ENCODE measurements around the gene LRP1B.

LRP1B gene

DNA sequence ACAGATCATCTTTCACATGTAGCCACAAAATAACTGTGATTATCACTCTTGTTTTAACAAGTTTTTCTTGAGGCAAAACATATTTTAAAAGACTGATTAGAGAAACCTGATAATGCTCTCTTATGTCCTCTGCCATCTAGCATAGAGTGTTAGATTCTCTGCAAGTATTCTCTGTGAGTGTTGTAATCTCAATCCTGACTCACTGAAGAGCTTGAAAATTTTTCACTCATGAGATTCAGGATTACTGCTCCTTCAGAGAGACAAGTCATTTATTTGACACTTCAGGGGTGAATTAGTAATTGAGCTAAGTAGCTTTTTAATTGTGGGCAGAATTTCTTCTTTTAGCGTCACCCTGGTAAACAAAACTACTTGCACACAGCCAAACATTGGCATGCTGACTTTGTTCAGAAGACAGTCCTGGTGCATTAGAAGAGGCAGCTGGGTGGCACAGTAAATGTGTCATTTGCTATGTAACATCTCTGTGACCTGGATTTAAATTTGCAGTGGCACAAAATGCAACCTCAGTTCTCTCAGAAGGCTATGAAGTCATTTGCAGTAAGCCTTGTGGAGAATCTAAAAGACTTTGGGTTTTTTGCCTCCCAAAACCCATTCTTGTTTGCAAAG is 172.9 kb downstream of the LRP1B start:
- peak in 4 of 56 donors; percentile 4 to 22 (median 12) for DNase-seq

GRCh38 chr2:141957321-141957720 is 173.5 kb downstream of the LRP1B start:
- no peak for DNase-seq

DNA sequence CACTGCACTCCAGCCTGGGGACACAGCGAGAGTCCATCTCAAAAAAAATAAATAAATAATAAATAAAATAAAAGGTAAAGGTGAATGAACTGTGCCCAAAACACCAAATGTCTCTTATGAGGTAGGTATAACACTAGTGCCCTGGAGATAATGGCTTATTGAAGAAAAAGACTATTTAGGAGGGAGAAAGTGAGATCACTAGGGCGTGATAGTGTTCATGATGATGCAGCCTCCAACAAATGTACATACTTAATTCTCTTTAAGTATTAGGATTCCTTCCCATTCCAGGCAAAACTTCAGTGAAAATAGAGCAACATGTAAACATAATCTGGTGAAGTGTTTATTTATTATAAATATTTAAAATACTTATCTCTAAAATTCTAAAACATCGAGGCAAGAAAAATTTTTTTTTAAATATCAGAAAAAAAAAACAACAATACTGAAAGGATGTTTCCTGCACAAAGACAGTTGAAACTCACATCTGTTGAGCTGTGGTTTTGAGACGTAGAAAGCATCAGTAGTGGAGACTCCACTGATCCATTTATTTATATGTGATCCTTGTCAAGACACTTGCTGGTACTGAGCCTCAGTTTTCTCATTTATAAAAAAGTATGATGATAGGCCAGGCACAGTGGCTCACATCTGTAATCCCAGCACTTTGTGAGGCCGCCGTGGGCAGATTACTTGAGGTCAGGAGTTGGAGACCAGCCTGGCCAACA is 183.3 kb downstream of the LRP1B start:
- no peak for DNase-seq

DNA sequence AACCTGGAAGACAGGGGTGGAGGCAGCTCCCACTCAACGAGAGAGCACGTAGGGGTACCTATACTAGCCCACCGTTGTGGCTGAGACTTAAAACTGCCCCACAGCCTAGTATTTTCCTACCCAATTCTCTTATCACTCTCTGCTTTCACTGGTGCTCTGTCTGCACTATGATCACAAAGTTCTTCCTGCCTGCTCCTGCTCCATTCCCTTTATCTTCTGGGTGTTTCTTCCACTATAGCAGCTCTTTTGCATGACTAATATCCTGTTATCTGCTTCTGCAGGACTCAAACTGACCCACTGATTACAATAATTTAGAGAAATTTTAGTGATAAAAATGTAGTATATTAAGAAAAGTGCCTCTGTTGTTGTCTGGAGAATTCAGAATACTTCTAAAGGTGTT is 184.8 kb downstream of the LRP1B start:
- no peak for DNase-seq

DNA sequence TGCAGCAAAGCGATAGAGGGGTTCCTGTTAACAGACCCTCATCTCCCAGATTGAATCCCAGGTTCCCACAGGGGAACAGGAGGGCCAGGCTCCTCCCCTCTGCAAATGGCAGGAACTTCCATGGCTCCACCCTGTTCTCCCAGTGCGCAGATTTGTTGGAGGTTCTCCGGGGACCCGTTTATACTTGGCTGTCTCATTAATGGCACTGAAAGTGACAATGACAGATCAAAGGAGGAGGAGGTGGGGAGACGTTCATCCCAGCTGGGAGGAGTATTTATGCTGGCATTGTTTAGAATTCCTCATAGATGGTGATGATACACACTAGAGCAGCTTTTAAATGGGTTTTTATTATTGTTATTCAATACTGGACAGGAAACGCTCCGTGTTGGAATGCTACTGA is 186.9 kb downstream of the LRP1B start:
- DNase-seq: no peak

DNA sequence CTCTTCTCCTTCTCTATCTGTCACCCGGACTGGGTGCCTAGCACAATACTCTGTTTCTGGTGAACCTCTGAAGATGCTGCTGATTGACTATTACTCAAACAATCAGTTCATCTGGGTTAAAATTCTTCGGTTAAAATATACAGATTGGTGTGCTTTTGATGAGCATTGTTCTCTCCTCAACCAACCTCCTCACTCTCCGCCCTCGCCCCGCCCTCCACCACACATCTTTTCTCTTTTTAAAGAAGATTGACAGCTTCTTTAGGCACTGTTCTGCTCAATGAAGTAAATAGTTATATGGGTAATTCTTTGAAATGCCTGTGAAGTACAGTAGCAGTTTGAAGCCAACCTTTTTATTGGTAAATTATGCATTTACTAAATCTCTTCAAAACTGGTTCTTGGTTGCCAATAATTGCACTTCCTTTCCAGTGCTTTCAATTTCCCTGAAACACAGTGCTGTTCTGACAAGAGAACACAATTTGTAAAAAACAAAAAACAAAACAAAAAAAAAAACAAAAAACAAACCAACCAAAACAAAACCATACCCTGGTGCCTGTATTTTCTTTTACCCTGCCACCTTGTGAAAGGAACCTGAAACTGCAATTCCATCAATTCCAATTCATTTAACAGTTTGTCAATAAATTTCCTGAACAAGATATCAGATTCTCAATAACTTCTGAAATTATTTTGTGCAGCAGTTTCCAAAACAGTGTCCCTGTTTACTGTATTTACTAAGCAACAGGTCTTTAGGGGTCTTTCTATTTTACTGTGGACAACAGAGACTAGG is 188.6 kb downstream of the LRP1B start:
- DNase-seq: no peak

DNA sequence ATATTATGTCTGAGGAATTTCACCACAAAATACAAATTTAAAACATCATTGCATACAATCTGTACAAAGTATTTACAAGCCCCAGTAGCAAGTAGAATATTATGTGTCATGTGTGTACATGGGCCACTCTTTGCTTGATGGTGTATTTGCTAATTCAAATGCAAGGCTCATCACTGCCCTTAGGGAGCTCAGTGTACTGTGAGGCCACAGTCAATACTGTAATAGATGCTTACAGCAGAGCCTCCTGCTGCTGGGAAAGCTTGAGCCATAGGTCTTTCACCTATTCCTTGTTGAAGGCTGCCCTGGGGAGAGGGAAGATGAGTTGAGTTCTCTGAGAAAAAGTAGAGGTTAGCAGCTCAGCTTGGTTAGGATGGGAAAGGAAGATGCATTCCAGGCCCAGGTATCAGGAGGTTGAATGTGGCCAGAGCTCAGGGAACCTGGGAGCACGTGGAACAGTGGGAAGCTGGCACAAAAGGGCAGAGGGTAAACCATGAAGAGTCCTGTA is 189.6 kb downstream of the LRP1B start:
- DNase-seq: no peak

DNA sequence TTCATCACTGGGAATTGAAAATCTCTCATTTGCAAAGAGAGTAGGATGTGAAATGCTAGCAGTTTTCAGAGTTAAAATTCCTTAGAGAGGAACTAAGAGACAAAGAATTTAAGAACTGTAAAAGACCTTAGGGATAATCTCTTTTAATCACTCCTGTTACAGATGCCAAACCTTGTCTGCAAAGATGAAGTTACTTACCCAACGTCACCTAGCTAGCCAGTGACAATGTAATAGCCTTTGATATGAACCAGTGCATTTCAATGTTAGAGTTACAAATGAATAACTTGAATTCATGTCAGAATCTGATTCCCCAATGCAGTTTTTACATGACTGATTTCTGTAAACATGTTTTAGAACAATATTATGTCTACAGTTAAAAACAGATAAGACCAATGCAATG is 190.1 kb downstream of the LRP1B start:
- DNase-seq: no peak

- DNase-seq: no peak
These were observed 197.6 kb downstream of the LRP1B start for GRCh38 chr2:141933226-141933625.

DNA sequence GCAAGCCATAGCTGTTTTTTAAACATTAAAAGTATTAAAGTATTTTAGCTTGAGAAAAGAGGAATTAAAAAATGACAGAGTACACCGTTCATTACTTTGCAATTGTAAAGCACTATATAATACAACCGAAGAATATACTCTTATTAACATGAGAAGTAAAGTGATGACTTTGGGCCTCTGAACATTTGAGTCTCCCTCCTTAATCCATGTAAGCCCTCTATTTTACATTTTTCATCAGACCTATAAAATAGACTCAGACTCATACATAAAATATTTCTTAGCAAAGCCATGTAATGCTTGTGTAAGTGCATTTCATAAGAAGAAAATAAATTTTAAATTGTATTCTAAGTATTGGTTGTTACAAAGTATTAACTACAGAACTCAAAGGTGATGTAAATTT is 198.6 kb downstream of the LRP1B start:
- no peak for DNase-seq

DNA sequence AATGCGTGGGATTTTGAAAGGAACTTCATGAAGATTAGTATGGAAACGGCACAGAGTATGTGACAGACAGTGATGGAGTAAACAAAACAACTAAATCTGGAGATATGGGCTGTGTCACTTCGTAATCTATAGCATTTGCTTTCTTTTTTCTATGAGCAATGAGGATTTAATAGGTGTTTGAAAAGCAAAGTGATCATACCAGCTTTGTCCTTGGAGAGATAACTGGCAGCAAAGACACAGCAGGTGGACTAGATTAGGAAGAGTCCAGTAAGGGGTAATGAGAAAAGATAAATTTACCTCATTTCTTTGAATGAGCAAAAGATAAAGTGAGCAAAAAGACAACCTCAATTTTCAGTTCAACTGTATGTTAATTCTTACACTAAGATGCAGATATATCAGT is 199.0 kb downstream of the LRP1B start:
- no peak for DNase-seq

- DNase-seq: no peak
These were observed 200.0 kb downstream of the LRP1B start for GRCh38 chr2:141930803-141931202.

DNA sequence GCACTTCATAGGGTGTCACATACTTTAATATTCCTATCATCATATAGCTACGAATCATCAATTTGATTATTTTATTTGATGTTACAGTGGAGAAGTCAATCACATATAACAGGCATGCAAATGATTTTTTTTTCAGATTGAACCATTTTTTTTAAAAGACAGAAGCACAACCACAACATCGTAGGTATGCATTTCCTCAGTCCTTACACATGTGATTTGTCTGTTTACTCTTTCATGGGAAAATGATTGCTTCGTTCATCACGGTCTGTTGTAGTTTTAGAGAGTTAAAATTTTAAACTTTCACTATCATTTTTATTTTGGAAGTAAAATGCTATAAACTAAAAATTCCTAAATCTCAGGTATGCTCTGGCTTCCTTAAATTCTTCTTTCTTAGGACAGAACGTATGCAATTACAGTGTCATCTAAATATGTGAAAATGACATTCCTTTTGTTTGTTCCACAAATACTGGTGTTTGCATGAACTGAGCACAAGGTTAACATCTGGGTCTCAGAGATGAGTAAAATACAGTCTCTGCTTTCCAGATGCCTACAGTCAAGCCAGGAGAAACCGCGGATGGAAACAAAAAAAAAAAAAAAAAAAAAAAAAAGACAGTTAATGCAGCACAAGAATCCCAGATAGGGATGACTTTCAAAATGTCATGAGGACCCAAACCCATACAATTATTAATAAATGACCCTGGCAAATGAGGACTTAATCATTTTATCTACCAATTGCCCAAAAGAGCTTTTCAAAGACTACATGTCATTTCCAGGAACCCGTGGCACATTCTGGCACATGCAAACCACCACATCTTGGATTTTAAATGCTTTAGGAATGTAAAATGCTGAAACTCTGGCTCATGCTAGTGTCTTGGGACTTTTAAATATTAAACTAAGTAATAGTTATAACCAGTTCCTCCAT is 201.2 kb downstream of the LRP1B start:
- DNase-seq: no peak

DNA sequence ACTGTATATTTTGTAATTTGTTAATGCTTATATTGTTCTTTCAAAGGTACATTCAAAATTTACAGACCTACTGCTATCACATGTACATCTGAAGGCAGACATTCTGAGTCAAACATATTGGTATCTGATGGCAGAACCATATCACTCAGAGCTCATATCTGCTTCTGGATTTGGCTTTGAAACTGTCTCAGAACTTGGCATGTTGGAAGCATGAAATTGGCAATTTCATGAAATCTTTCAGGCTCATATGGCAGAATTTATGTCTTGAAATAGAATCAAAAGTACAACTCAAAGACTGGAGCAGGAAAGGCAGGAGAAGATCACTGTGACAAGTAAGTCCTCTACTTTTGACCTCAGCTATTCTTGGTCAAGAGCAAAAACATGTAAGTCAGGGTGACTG is 202.3 kb downstream of the LRP1B start:
- no peak for DNase-seq

DNA sequence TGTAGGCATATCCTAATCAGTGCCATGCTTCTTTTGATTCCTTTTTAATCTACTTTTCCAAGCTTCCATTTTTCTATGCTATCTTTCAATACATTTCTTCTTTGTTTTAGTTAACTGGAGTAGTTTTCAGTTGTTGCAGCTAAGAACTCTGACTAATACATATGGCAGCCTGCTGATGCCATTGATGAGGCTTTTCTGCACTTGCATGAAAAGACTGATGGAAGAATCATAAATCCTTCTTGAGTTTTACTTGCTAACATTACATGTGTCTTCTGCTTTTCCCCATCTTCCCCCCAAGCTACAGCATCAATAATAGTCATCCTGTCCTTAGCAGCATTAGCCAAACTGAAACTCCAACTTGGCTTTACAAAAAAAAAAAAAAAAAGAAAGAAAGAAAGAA is 203.3 kb downstream of the LRP1B start:
- no peak for DNase-seq

DNA sequence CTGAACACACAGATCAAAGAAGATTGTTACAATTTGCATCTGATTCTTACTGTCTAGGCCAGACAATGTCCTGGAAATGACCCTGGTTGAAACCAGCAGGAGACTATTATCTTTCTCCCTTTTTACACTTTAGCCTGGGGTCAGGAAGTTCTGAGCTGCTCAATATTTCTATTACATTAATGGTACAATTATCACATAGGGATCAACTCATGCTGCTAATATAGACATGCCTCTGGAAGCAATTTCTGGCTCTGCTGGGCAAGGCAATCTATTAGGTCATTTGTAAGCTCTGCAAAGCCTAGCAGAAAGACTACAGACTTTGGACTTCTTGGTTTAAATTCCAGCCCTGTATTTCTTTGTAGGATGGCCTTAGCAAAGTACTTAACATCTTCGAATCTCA is 205.3 kb downstream of the LRP1B start:
- no peak for DNase-seq

- DNase-seq: no peak
These were observed 207.2 kb downstream of the LRP1B start for GRCh38 chr2:141923657-141924056.

GRCh38 chr2:141911485-141912066 is 219.2 kb downstream of the LRP1B start:
- DNase-seq: peak in 8 of 56 donors; percentile 1 to 12 (median 4)

GRCh38 chr2:141906678-141907077 is 224.1 kb downstream of the LRP1B start:
- no peak for DNase-seq

DNA sequence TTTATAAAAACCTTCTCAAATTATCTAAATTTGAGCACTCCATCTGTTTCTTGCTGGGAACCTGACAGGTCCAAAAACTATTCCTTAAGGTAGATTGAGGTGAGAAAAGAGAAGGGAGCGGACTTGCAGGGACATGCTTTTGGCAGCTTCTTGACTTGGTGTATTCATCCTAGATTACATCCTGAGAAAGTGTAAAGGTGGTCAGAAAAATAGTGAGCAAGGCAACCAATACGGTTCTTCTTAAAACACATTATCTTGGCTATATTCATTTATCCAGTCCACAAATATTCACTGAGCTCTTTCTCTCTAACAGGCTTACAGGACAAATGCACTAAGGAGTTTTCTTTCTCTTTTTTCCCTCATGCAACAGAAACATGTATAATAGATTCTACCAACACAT is 230.0 kb downstream of the LRP1B start:
- DNase-seq: no peak

DNA sequence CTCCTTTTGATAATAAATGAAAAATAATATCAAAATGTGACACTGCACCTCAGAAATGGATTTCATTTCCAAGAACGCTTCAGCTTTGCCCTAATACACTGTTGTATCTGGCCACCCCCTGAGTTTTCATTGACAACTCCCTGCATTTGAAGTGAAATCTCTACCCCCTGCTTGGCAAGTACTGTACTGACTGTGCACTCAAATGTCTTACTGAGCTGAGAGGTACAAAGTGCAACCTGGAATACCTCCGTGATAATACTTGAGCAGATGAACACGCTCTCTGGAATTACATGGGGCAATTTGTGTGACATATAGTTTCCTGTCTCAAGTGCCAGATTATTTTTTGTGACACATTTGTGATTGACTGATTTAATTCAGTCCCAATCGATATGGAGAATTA is 231.1 kb downstream of the LRP1B start:
- DNase-seq: no peak

Measured in nucleus accumbens (tissue), 56 donors.